Naive thymus-derived CD4-positive, alpha-beta T cell (primary cell): ENCODE results near the gene PDZD4. TPM values are rescaled to one million over a fixed set of nuclear protein-coding genes. Genes with fewer than 3 reads are reported as not detected.
A peak's percentile ranks its signal among the peaks of the same experiment; 100 is the strongest.

ENCODE experiments used
- ATAC-seq: fragments of 150-1000 bp; cut with Tn5 transposase; 2 replicates; pipeline ENCODE4 v1.10.0; 2021; ENCODE audit warnings: mild to moderate bottlenecking, moderate library complexity
- CTCF ChIA-PET: fragments of 350-600 bp; sonication (Branson Sonifier 250); formaldehyde crosslinking; loops from one replicate; lab custom pipeline; 2021; ENCODE audit warnings: antibody characterized with exemption; lab: Charles Lee
- POLR2A ChIA-PET: fragments of 350-600 bp; sonication (Branson Sonifier 250); formaldehyde crosslinking; loops from one replicate; lab custom pipeline; 2021; ENCODE audit warnings: antibody characterized with exemption, inconsistent platforms; lab: Charles Lee
- DNase-seq, 9 donors: peaks; one replicate each; pipeline versions ENCODE4 v3.0.0 to v3.0.0-alpha.2; 2020 to 2022; ENCODE audit warnings: mixed read lengths in 1 of 9
- H3K27ac ChIP-seq: one replicate; pipeline ENCODE4 v1.7.0; 2013; ENCODE audit warnings: mild to moderate bottlenecking, low read depth, low read length, moderate library complexity
- H3K27me3 ChIP-seq, 2 donors: one replicate each; pipeline ENCODE4 v1.7.0; 2013; ENCODE audit warnings: low read length in 2 of 2, mild to moderate bottlenecking in 2 of 2, moderate library complexity in 2 of 2; ENCODE audit not compliant: control insufficient read depth in 2 of 2, insufficient read depth in 2 of 2
- H3K36me3 ChIP-seq, 3 experiments: 1 replicate in 2 of 3; 2 replicates in 1 of 3; pipeline ENCODE4 v1.7.0; 2013; ENCODE audit warnings: low read length in 3 of 3, mild to moderate bottlenecking in 3 of 3, moderate library complexity in 1 of 3; ENCODE audit not compliant: insufficient read depth in 3 of 3, control insufficient read depth in 2 of 3
- H3K4me1 ChIP-seq, 2 donors: one replicate each; pipeline ENCODE4 v1.7.0; 2013; ENCODE audit warnings: low read length in 2 of 2, mild to moderate bottlenecking in 2 of 2, moderate library complexity in 1 of 2; ENCODE audit not compliant: control insufficient read depth in 2 of 2, insufficient read depth in 2 of 2
- H3K4me3 ChIP-seq: 2 replicates; pipeline ENCODE4 v1.7.0; 2013; ENCODE audit warnings: mild to moderate bottlenecking, low read length
- H3K9me3 ChIP-seq, 3 experiments: 1 replicate in 2 of 3; 2 replicates in 1 of 3; pipeline ENCODE4 v1.7.0; 2013; ENCODE audit warnings: low read length in 3 of 3; ENCODE audit not compliant: control insufficient read depth in 2 of 3
- H3K27ac Mint-ChIP-seq, 9 donors: one replicate each; pipeline ENCODE4 v1.8.0; 2020 to 2022; ENCODE audit warnings: mixed read lengths in 9 of 9, mild to moderate bottlenecking in 8 of 9, moderate library complexity in 5 of 9, inconsistent platforms in 2 of 9
- H3K27me3 Mint-ChIP-seq, 5 donors: one replicate each; pipeline ENCODE4 v1.8.0; 2021 to 2022; ENCODE audit warnings: mixed read lengths in 5 of 5, mild to moderate bottlenecking in 1 of 5
- H3K36me3 Mint-ChIP-seq, 5 donors: one replicate each; pipeline ENCODE4 v1.8.0; 2020 to 2022; ENCODE audit warnings: mixed read lengths in 5 of 5, mild to moderate bottlenecking in 3 of 5, inconsistent platforms in 1 of 5
- H3K4me1 Mint-ChIP-seq, 7 donors: one replicate each; pipeline ENCODE4 v1.8.0; 2020 to 2022; ENCODE audit warnings: mixed read lengths in 7 of 7, mild to moderate bottlenecking in 3 of 7, inconsistent platforms in 1 of 7
- H3K4me3 Mint-ChIP-seq, 10 donors: one replicate each; pipeline ENCODE4 v1.8.0; 2020 to 2022; ENCODE audit warnings: mild to moderate bottlenecking in 10 of 10, mixed read lengths in 10 of 10, moderate library complexity in 6 of 10, inconsistent platforms in 2 of 10
- H3K9me3 Mint-ChIP-seq, 11 donors: one replicate each; pipeline ENCODE4 v1.8.0; 2020 to 2022; ENCODE audit warnings: mixed read lengths in 11 of 11, mild to moderate bottlenecking in 4 of 11, inconsistent platforms in 1 of 11, moderate library complexity in 1 of 11
- intact Hi-C, 2 donors: fragments of 100-400 bp; cut with micrococcal nuclease; formaldehyde crosslinking; loops; one replicate each; pipeline ENCODE4 v1.15.1; 2023
- polyA plus RNA-seq, 2 donors: library from polyadenylated mRNA; unstranded; fragments of 300-500 nt; fragmentation: Illumina TruSeq; gene quantifications; one replicate each; pipeline ENCODE4 v1.2.3, GENCODE V29; 2021
- total RNA-seq, 6 experiments: library from RNA in 5 of 6; stranded (reverse) in 5 of 6; gene quantifications; 1 replicate in 5 of 6; 2 replicates in 1 of 6; pipeline ENCODE4 v1.2.3 and lab custom pipeline; 2021 to 2026

Gene PDZD4
- total and polyA plus RNA-seq, 7 experiments from 2014 or later, result 0.07 to 29.0 (median 0.51) TPM

- H3K27me3 ChIP-seq, result no peaks in the 10 kb centered on the region
- H3K27ac ChIP-seq, result no peak overlapping the region
- H3K4me3 ChIP-seq, result no peak overlapping the region
- DNase-seq (no peak), ATAC-seq (no peak)
- H3K9me3 ChIP-seq, result no peaks in the 10 kb centered on the region
- H3K27me3 Mint-ChIP-seq, result peaks cover 0 to 6% (median 0%) of the 10 kb centered on the region in 5 donors
- peaks cover 0 to 2% (median 0%) of the 10 kb centered on the region in 7 donors for H3K4me1 Mint-ChIP-seq
- no peaks in the 10 kb centered on the region for H3K36me3 ChIP-seq
- ChIA-PET CTCF (no interaction called here), POLR2A (no interaction called here)
- no peak overlapping the region for H3K27ac Mint-ChIP-seq
- intact Hi-C loops, result no loop called here
- no peaks in the 10 kb centered on the region for H3K4me1 ChIP-seq
- H3K36me3 Mint-ChIP-seq, result no peaks in the 10 kb centered on the region
- H3K4me3 Mint-ChIP-seq, result no peak overlapping the region
- peaks cover 0 to 2% (median 0%) of the 10 kb centered on the region in 11 donors for H3K9me3 Mint-ChIP-seq
Measured at GRCh38 chrX:153806999-153807575, 23.3 kb downstream of the PDZD4 start.

GRCh38 chrX:153805436-153805835 lies 24.9 kb downstream of the PDZD4 start:
- H3K4me3 ChIP-seq, result no peak overlapping the region
- DNase-seq (no peak), ATAC-seq (no peak)
- Mint-ChIP-seq H3K27ac (no peak overlapping the region), H3K4me3 (no peak overlapping the region), H3K27me3 (no peaks in the 10 kb centered on the region), H3K36me3 (no peaks in the 10 kb centered on the region), H3K4me1 (peaks cover 0 to 2% (median 0%) of the 10 kb centered on the region in 7 donors), H3K9me3 (peaks cover 0 to 2% (median 0%) of the 10 kb centered on the region in 11 donors)
- no peaks in the 10 kb centered on the region for H3K9me3 ChIP-seq
- H3K27ac ChIP-seq, result no peak overlapping the region
- POLR2A ChIA-PET, result no interaction called here
- H3K4me1 ChIP-seq, result no peaks in the 10 kb centered on the region
- CTCF ChIA-PET, result no interaction called here
- intact Hi-C loops, result no loop called here
- no peaks in the 10 kb centered on the region for H3K27me3 ChIP-seq
- no peaks in the 10 kb centered on the region for H3K36me3 ChIP-seq

GRCh38 chrX:153804621-153805020 lies 25.7 kb downstream of the PDZD4 start:
- Mint-ChIP-seq H3K27me3 (no peaks in the 10 kb centered on the region), H3K4me1 (peaks cover 0 to 2% (median 0%) of the 10 kb centered on the region in 7 donors), H3K9me3 (peaks cover 0 to 2% (median 0%) of the 10 kb centered on the region in 11 donors), H3K36me3 (no peaks in the 10 kb centered on the region), H3K27ac (no peak overlapping the region), H3K4me3 (no peak overlapping the region)
- Histone ChIP-seq H3K27me3 (no peaks in the 10 kb centered on the region), H3K4me3 (no peak overlapping the region), H3K4me1 (no peaks in the 10 kb centered on the region), H3K9me3 (no peaks in the 10 kb centered on the region), H3K27ac (no peak overlapping the region), H3K36me3 (no peaks in the 10 kb centered on the region)
- ATAC-seq (no peak), DNase-seq (no peak)
- CTCF ChIA-PET, result no interaction called here
- intact Hi-C loops, result no loop called here
- POLR2A ChIA-PET, result no interaction called here

DNA sequence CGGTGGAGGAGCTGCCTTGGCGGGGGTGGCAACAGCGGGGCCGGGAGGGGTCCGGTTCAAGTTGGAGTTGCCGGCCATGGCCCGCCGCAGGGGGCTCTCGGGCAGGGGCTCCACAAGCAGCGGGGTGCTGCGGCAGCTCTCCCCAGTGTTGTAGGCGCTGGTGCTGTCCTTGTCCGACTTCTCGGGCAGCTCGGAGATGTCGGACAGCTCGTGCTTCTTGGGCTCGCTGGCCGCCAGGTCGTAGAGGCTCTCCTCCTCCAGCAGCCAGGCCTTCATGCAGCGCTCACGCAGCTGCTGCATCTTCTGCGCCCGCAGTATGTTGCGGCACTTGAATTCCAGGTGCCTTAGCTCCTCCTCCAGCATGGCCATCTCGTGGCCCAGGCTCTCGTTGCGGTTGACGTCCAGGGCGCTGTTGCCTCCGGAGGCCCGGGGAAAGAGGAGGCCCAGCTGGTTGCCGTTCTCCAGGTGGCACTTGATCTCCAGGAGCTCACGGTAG lies 26.2 kb downstream of the PDZD4 start:
- H3K9me3 Mint-ChIP-seq, result peaks cover 0 to 2% (median 0%) of the 10 kb centered on the region in 11 donors
- ATAC-seq (no peak), DNase-seq (no peak)
- Histone ChIP-seq H3K4me1 (no peaks in the 10 kb centered on the region), H3K27me3 (no peaks in the 10 kb centered on the region), H3K9me3 (no peaks in the 10 kb centered on the region), H3K27ac (no peak overlapping the region), H3K4me3 (no peak overlapping the region), H3K36me3 (peaks cover 0 to under 1% (median 0%) of the 10 kb centered on the region in 3 experiments)
- H3K27ac Mint-ChIP-seq, result no peak overlapping the region
- H3K36me3 Mint-ChIP-seq, result no peaks in the 10 kb centered on the region
- H3K4me3 Mint-ChIP-seq, result no peak overlapping the region
- ChIA-PET POLR2A (no interaction called here), CTCF (no interaction called here)
- intact Hi-C loops, result no loop called here
- no peaks in the 10 kb centered on the region for H3K27me3 Mint-ChIP-seq
- peaks cover 0 to 2% (median 0%) of the 10 kb centered on the region in 7 donors for H3K4me1 Mint-ChIP-seq

GRCh38 chrX:153803211-153804099 lies 26.9 kb downstream of the PDZD4 start:
- intact Hi-C loops, result no loop called here
- Histone ChIP-seq H3K27ac (no peak overlapping the region), H3K9me3 (no peaks in the 10 kb centered on the region), H3K4me3 (no peak overlapping the region), H3K36me3 (peaks cover 0 to 8% (median 0%) of the 10 kb centered on the region in 3 experiments), H3K27me3 (no peaks in the 10 kb centered on the region), H3K4me1 (no peaks in the 10 kb centered on the region)
- H3K36me3 Mint-ChIP-seq, result no peaks in the 10 kb centered on the region
- no peaks in the 10 kb centered on the region for H3K27me3 Mint-ChIP-seq
- ATAC-seq (no peak), DNase-seq (no peak)
- no peak overlapping the region for H3K27ac Mint-ChIP-seq
- H3K9me3 Mint-ChIP-seq, result peaks cover 0 to 2% (median 0%) of the 10 kb centered on the region in 11 donors
- no peak overlapping the region for H3K4me3 Mint-ChIP-seq
- H3K4me1 Mint-ChIP-seq, result peaks cover 0 to 2% (median 0%) of the 10 kb centered on the region in 7 donors
- ChIA-PET POLR2A (no interaction called here), CTCF (no interaction called here)

DNA sequence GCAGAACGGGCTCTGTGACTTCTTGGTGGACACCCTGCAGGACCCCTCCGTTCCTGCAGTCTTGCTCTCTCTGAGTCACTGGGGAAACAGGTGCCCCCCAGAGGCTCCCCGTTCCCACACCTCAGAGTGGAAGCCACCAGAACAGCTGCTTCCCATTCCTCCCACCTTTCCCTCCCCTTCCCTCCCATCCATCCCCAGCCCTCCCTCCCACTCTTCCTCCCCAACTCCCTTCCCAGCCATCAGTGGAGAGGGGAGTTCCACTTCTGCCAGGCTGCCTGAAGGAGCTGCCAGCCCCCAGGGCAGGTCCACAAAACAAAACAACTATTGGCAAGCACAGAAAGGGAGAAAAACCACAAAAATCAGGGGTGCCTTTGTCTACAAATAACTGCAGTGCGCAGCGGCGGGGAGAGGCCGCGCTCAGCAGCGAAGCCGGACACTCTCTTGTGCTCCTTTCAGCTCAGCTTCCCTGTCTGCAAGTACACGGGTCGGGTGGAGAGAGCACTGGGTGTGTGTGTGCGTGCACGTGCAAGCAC lies 27.8 kb downstream of the PDZD4 start:
- H3K4me1 ChIP-seq, result no peaks in the 10 kb centered on the region
- Mint-ChIP-seq H3K4me1 (peaks cover 0 to 5% (median 0%) of the 10 kb centered on the region in 7 donors), H3K9me3 (no peaks in the 10 kb centered on the region), H3K27ac (peak overlapping the region in 1 of 9 donors; percentile 48), H3K36me3 (peaks cover 0 to 3% (median 0%) of the 10 kb centered on the region in 5 donors), H3K4me3 (no peak overlapping the region), H3K27me3 (no peaks in the 10 kb centered on the region)
- H3K27me3 ChIP-seq, result no peaks in the 10 kb centered on the region
- peaks cover 0 to 15% (median 0%) of the 10 kb centered on the region in 3 experiments for H3K36me3 ChIP-seq
- ChIA-PET POLR2A (no interaction called here), CTCF (no interaction called here)
- no peaks in the 10 kb centered on the region for H3K9me3 ChIP-seq
- no peak for DNase-seq
- no peak overlapping the region for H3K4me3 ChIP-seq
- no peak for ATAC-seq
- no peak overlapping the region for H3K27ac ChIP-seq
- intact Hi-C loops, result no loop called here
